ENCODE results near the gene TMEM236.
A peak's percentile ranks its signal among the peaks of the same experiment; 100 is the strongest.

TMEM236 gene

DNA sequence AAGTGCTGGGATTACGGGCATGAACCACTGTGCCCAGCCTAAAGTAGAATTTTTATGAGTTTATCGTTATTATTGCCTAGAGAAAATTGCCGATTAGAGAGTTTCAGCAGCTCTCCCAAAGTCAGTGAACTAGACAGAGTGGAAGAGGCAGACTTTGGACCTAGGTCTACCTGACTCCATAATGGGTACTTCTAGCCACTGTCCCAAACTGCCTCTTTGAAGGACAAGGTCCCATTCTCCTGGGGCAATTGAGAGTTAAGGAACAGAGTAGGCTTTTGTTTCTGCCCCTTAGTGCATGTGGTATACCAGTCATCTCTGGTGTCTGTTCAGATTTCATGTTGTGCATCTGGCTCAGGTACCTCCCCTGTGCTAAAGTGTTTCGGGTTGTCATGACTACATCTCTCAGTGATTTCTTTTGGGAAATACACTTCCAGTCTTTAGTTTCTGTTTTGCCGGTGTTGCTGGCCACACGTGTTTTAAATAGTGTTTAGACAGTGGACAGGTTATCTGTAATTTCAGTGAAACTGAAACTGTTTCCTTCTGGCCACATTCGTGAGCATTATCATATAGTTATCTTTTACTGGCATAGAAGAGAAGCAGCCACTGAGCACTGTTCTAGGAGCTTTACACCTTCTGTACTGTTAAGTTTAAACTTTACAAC lies 4.7 kb downstream of the TMEM236 start:
- TF ChIP-seq, protein P1, sequence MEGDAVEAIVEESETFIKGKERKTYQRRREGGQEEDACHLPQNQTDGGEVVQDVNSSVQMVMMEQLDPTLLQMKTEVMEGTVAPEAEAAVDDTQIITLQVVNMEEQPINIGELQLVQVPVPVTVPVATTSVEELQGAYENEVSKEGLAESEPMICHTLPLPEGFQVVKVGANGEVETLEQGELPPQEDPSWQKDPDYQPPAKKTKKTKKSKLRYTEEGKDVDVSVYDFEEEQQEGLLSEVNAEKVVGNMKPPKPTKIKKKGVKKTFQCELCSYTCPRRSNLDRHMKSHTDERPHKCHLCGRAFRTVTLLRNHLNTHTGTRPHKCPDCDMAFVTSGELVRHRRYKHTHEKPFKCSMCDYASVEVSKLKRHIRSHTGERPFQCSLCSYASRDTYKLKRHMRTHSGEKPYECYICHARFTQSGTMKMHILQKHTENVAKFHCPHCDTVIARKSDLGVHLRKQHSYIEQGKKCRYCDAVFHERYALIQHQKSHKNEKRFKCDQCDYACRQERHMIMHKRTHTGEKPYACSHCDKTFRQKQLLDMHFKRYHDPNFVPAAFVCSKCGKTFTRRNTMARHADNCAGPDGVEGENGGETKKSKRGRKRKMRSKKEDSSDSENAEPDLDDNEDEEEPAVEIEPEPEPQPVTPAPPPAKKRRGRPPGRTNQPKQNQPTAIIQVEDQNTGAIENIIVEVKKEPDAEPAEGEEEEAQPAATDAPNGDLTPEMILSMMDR (IDR thresholded peaks at IDR 0.05; ENCODE audit: insufficient read depth, low read depth, low read length, missing control alignments) = no peak
- no peak overlapping the region for H3K4me3 ChIP-seq (ENCODE audit: low read length)
- peak; percentile 10 for DNase-seq (ENCODE audit: low read depth)

DNA sequence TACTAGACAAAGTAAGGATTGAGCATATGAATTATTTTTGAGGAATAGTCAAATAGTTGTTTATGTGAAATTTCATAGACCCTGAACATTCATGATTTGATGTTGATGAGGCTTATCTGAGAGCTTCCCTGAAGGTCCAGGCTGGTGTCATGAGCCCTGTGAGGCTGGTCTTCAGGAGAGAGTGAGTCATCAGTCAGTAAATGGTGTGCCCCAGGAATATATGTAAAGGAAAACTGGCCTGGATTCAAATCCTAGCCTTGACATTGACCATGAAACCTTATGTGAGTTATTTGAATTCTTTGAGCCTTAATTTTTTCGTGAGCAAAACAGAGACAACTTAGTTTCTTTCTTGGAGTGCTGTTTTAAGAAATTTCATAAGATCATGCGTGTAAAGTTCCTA lies 6.2 kb downstream of the TMEM236 start:
- TF ChIP-seq, protein P1 (IDR thresholded peaks at IDR 0.05; ENCODE audit: insufficient read depth, low read depth, low read length, missing control alignments) = no peak
- no peak overlapping the region for H3K4me3 ChIP-seq (ENCODE audit: low read length)
- DNase-seq (ENCODE audit: low read depth) = no peak

GRCh38 chr10:17758896-17759295 lies 6.9 kb downstream of the TMEM236 start:
- no peak for DNase-seq (ENCODE audit: low read depth)
- no peak overlapping the region for H3K4me3 ChIP-seq (ENCODE audit: low read length)
- TF ChIP-seq, protein P1 (IDR thresholded peaks at IDR 0.05; ENCODE audit: insufficient read depth, low read depth, low read length, missing control alignments) = no peak

DNA sequence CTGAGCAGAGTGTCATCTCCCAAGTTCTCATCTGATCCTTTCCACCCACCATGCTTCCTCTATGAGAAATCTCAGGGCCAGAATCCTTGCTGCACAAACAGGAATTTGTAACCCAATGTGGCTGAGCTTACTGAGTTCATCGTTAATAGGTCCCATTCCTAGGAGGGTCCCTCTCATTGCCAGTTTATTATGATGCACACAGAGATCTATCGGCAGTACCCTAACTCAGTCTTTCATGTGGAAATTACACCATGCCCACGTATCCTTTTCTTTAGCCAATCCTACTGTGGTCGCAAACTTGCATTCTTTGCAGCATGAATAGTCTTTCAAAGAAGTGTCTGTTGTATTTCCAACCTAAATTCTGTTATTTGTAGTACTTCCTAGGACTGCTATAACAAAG lies 12.1 kb downstream of the TMEM236 start:
- TF ChIP-seq, protein P1 (IDR thresholded peaks at IDR 0.05; ENCODE audit: insufficient read depth, low read depth, low read length, missing control alignments) = no peak
- no peak overlapping the region for H3K4me3 ChIP-seq (ENCODE audit: low read length)
- DNase-seq (ENCODE audit: low read depth) = no peak

DNA sequence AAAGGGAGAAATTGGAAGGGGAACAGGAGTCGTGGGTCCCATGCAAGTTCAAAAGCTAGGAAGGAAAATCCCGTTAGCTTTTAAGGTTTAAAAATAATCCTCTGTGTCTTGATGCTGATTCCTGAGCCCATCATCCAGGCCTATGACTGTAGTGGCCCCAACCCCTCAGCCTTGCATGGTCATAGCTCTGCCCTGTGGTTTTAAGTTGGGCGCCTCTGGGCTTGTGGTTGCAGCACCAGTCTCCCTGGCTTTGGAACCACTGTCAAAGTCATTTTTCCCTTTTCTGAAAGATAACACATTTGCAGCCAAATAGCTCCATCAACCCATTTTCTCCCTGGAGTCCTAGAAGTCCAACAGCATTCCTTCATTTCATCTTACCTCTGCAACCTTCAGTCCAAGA lies 13.6 kb downstream of the TMEM236 start:
- no peak for DNase-seq (ENCODE audit: low read depth)
- no peak overlapping the region for H3K4me3 ChIP-seq (ENCODE audit: low read length)
- TF ChIP-seq, protein P1 (IDR thresholded peaks at IDR 0.05; ENCODE audit: insufficient read depth, low read depth, low read length, missing control alignments) = no peak

GRCh38 chr10:17766731-17767130 lies 14.7 kb downstream of the TMEM236 start:
- no peak overlapping the region for H3K4me3 ChIP-seq (ENCODE audit: low read length)
- DNase-seq (ENCODE audit: low read depth) = no peak
- TF ChIP-seq, protein P1 (IDR thresholded peaks at IDR 0.05; ENCODE audit: insufficient read depth, low read depth, low read length, missing control alignments) = no peak

GRCh38 chr10:17768496-17768895 lies 16.5 kb downstream of the TMEM236 start:
- TF ChIP-seq, protein P1 (IDR thresholded peaks at IDR 0.05; ENCODE audit: insufficient read depth, low read depth, low read length, missing control alignments) = no peak
- DNase-seq (ENCODE audit: low read depth) = peak; percentile 80
- no peak overlapping the region for H3K4me3 ChIP-seq (ENCODE audit: low read length)

All from epithelial cell of esophagus (primary cell).